ENCODE results near the gene NISCH. TPM values are rescaled to one million over a fixed set of nuclear protein-coding genes. Genes with fewer than 3 reads are reported as not detected.

The NISCH gene
- total RNA-seq, 1 donor from 2014 or later: 58.3 TPM

DNA sequence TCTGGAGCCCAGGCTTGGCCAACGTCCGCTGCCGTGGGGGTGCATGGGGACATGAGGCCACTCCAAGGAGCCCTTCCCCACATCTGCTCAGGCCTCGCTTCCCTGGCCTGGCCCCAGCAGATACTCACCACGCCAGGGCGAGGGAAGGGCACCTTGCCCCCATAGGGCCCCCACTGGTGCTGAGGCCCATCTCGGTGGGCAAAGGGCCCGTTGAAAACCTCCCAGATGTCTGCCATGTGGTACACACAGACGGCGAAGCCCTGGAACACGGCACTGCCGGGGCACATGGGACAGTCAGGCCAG lies 15.2 kb upstream of the NISCH start:
- no peak for DNase-seq (ENCODE audit: low spot score in 2 of 2)
- intact Hi-C loops (cut with DNase I): no loop called here
- Histone ChIP-seq H3K4me3 (no peak overlapping the region), H3K27me3 (no peaks in the 10 kb centered on the region), H3K9me3 (no peaks in the 10 kb centered on the region), H3K27ac (no peak overlapping the region), H3K4me1 (peaks cover 0 to 2% of the 10 kb centered on the region in 2 donors), H3K36me3 (no peaks in the 10 kb centered on the region)
- TF ChIP-seq, protein P1, sequence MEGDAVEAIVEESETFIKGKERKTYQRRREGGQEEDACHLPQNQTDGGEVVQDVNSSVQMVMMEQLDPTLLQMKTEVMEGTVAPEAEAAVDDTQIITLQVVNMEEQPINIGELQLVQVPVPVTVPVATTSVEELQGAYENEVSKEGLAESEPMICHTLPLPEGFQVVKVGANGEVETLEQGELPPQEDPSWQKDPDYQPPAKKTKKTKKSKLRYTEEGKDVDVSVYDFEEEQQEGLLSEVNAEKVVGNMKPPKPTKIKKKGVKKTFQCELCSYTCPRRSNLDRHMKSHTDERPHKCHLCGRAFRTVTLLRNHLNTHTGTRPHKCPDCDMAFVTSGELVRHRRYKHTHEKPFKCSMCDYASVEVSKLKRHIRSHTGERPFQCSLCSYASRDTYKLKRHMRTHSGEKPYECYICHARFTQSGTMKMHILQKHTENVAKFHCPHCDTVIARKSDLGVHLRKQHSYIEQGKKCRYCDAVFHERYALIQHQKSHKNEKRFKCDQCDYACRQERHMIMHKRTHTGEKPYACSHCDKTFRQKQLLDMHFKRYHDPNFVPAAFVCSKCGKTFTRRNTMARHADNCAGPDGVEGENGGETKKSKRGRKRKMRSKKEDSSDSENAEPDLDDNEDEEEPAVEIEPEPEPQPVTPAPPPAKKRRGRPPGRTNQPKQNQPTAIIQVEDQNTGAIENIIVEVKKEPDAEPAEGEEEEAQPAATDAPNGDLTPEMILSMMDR (IDR thresholded peaks at IDR 0.05): no peak

DNA sequence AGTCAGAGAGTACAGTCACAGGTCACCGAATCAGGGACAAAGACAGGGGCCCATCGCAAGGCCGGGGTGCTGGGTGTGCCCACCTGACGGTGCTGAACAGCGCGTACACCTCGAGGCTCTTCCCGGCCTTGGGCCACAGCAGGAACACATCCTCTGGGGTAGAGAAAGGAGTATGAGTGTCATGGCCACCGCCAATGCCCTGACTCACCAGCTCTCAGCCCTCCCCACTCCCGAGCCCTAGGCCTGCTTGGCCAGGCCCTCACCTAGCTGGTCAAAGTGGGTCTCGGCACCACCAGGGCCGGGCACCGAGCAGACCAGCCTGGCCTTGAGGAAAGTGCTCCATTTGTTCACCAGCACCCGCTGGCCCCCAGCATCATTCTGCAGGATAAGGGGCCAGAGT lies 14.7 kb upstream of the NISCH start:
- TF ChIP-seq, protein P1 (IDR thresholded peaks at IDR 0.05): no peak
- Histone ChIP-seq H3K27ac (no peak overlapping the region), H3K4me3 (no peak overlapping the region), H3K36me3 (no peaks in the 10 kb centered on the region), H3K27me3 (no peaks in the 10 kb centered on the region), H3K4me1 (peaks cover 0 to 2% of the 10 kb centered on the region in 2 donors), H3K9me3 (no peaks in the 10 kb centered on the region)
- intact Hi-C loops (cut with DNase I): no loop called here
- DNase-seq (ENCODE audit: low spot score in 2 of 2): no peak

DNA sequence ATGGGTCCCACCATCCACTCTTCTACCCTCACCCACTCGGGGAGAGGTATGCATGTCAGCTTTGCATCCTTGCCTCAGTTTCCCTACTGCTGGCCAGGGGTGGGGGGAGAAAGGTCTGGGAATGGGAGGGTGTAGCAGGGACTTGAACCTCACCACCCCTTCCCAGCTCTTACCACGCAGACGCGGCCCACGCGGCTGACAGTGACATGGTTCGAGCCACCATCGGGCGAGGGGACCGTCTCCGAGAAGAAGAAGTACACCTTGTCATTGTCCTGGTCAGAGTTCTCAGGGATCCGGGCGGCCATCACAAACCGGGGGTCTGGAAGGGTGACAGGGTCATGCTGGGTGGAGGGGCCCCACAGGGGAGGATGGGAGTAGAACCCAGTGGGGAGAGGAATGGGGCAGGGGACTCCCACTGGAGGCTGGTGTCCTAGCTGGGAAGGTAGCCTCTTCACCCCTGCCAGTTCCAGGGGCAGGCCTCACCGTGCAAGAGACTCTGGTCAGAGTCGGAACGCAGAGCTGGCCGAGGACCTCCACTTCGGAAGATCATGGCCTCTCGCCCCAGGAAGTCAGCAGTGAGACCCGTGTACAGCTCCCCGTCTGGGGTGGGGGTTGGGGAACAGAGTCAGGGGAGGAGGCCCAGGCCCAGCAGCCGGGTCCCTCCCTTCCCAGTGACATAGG lies 14.2 kb upstream of the NISCH start:
- Histone ChIP-seq H3K4me3 (no peak overlapping the region), H3K27me3 (no peaks in the 10 kb centered on the region), H3K4me1 (peaks cover 0 to 2% of the 10 kb centered on the region in 2 donors), H3K36me3 (no peaks in the 10 kb centered on the region), H3K9me3 (no peaks in the 10 kb centered on the region), H3K27ac (no peak overlapping the region)
- intact Hi-C loops (cut with DNase I): no loop called here
- TF ChIP-seq, protein P1 (IDR thresholded peaks at IDR 0.05): no peak
- no peak for DNase-seq (ENCODE audit: low spot score in 2 of 2)

DNA sequence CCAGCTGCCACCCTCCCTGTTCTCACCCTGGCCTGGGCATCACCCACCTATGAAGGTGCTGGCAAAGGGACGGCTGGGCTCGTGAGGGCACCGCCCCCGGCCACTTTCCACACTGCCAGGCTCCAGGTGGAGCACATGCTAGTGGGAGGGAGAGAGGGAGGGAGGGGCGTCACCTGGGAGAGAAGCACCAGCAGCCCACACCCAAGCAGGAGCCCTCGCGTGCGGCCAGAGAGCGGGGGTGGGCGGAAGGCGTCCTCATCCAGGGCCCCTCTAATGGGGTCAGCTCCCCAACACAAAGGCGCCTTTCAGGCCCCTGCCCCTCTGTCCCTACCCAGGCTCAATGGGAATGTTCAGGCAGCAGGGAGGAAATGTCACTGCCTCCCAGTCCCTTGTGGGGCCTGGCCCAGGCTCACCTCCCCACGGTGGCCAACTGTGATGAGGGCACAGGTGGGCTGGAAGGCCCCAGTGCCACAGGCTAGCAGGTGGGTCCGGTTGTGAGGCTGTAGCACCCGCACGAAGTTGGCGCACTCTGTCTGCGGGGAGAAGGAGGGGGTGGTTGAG lies 13.6 kb upstream of the NISCH start:
- Histone ChIP-seq H3K27ac (no peak overlapping the region), H3K4me1 (peaks cover 0 to 5% of the 10 kb centered on the region in 2 donors), H3K36me3 (no peaks in the 10 kb centered on the region), H3K9me3 (no peaks in the 10 kb centered on the region), H3K4me3 (no peak overlapping the region), H3K27me3 (no peaks in the 10 kb centered on the region)
- TF ChIP-seq, protein P1 (IDR thresholded peaks at IDR 0.05): no peak
- intact Hi-C loops (cut with DNase I): no loop called here
- no peak for DNase-seq (ENCODE audit: low spot score in 2 of 2)

DNA sequence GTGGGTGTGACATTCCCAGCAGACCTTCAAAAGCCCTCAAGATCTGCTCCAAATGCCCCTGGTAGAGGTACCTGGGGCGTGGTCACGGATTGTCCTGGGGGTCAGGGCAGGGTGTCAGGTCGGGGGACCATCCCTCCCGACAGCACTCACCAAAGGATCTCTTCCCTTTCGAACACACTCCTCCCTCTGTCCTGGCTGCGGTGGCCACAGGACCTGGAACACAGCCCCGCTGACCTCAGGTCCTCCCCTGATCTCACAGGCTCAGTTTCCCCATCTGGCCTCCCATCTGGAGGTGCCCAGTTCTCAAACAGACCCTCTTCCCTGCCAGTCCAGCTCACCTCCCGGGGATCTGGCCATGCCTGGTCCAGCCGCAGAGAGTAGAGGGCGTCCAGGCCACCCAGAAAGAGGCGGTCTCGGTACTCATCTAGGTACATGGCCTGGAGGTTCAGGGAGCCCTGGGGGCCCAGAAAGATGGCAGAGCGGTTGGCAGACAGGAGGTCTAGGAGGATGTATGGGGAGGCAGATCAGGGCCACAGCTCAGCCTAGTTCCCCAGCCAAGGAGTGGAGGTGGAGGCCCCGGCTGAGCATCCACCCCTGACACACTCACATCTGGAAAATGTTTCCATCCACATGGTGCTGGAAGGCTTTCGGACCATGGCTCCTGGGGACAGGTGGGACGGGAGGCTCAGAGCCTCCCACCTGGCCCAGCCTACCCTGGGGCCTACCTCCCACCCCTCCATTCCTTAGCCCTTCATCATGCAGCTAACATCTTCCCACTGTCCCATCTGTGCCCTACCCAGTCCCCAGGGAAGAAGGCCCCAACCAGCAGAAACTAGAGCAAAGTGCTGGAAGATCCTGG lies 12.8 kb upstream of the NISCH start:
- Histone ChIP-seq H3K27me3 (no peaks in the 10 kb centered on the region), H3K4me1 (peaks cover 0 to 6% of the 10 kb centered on the region in 2 donors), H3K27ac (no peak overlapping the region), H3K9me3 (no peaks in the 10 kb centered on the region), H3K4me3 (no peak overlapping the region), H3K36me3 (no peaks in the 10 kb centered on the region)
- TF ChIP-seq, protein P1 (IDR thresholded peaks at IDR 0.05): no peak
- intact Hi-C loops (cut with DNase I): no loop called here
- DNase-seq (ENCODE audit: low spot score in 2 of 2): no peak
